Effector memory CD4-positive, alpha-beta T cell (primary cell): Measurements from ENCODE around the gene INHBC.
"Not testable (repeated sequence)": the region's sequence is repeated elsewhere in the genome, so short reads cannot be mapped to it uniquely, and the experiment has no call there.

Source experiments
- DNase-seq, 3 donors: peaks; one replicate each; pipeline ENCODE4 v3.0.0-alpha.2; 2020
- H3K27ac ChIP-seq: 2 replicates; pipeline ENCODE4 v1.7.0; 2013; ENCODE audit warnings: mild to moderate bottlenecking, low read length, moderate library complexity; ENCODE audit not compliant: insufficient read depth, poor library complexity, severe bottlenecking
- H3K27me3 ChIP-seq: replicated peaks from 2 replicates; pipeline ENCODE4 v1.7.0; 2013; ENCODE audit warnings: mild to moderate bottlenecking, low read length; ENCODE audit not compliant: insufficient read depth, control insufficient read depth, poor library complexity, severe bottlenecking
- H3K36me3 ChIP-seq: 2 replicates; pipeline ENCODE4 v1.7.0; 2013; ENCODE audit warnings: mild to moderate bottlenecking, low read length, moderate library complexity; ENCODE audit not compliant: control insufficient read depth, insufficient read depth
- H3K4me1 ChIP-seq: 2 replicates; pipeline ENCODE4 v1.7.0; 2013; ENCODE audit warnings: low read length, mild to moderate bottlenecking; ENCODE audit not compliant: control insufficient read depth, insufficient read depth, poor library complexity, severe bottlenecking
- H3K4me3 ChIP-seq: 2 replicates; pipeline ENCODE4 v1.7.0; 2013; ENCODE audit warnings: low read length, low read depth, mild to moderate bottlenecking; ENCODE audit not compliant: insufficient read depth, poor library complexity, severe bottlenecking
- H3K9me3 ChIP-seq: 2 replicates; pipeline ENCODE4 v1.7.0; 2013; ENCODE audit warnings: mild to moderate bottlenecking, low read length, moderate library complexity; ENCODE audit not compliant: control insufficient read depth
- total RNA-seq, 3 donors: gene quantifications; one replicate each; lab custom pipeline; 2026; lab: John Stamatoyannopoulos, UW

The INHBC gene
- 0 to 0.17 (median 0) reads per million in 3 donors for total RNA-seq

- Histone ChIP-seq H3K27me3 (no peaks in the 10 kb centered on the region), H3K9me3 (no peaks in the 10 kb centered on the region), H3K4me3 (no peak within 1 kb of the TSS), H3K36me3 (no peaks in the 10 kb centered on the region), H3K4me1 (peaks cover 8% of the 10 kb centered on the region), H3K27ac (no peak within 1 kb of the TSS)
- no peak for DNase-seq
Observed at GRCh38 chr12:57434517-57435223, at the start of gene INHBC. INHBC (plus strand) TSS chr12:57434784; CDS start chr12:57434887, 103 bp downstream.

- H3K36me3 ChIP-seq = peaks cover 5% of the 10 kb centered on the region
- H3K9me3 ChIP-seq = no peaks in the 10 kb centered on the region
- DNase-seq = no peak
- H3K4me3 ChIP-seq = no peak overlapping the region
- H3K4me1 ChIP-seq = no peaks in the 10 kb centered on the region
- H3K27ac ChIP-seq = no peak overlapping the region
- no peaks in the 10 kb centered on the region for H3K27me3 ChIP-seq
Observed at GRCh38 chr12:57385586-57385985, 49.0 kb upstream of the INHBC start.

GRCh38 chr12:57386187-57386720 lies 48.3 kb upstream of the INHBC start:
- peaks cover 5% of the 10 kb centered on the region for H3K36me3 ChIP-seq
- no peak overlapping the region for H3K27ac ChIP-seq
- H3K27me3 ChIP-seq = no peaks in the 10 kb centered on the region
- no peak overlapping the region for H3K4me3 ChIP-seq
- no peak for DNase-seq
- H3K9me3 ChIP-seq = no peaks in the 10 kb centered on the region
- H3K4me1 ChIP-seq = no peaks in the 10 kb centered on the region

GRCh38 chr12:57388425-57388824 lies 46.2 kb upstream of the INHBC start:
- Histone ChIP-seq H3K4me1 (no peaks in the 10 kb centered on the region), H3K4me3 (no peak overlapping the region), H3K27ac (no peak overlapping the region), H3K27me3 (no peaks in the 10 kb centered on the region), H3K9me3 (no peaks in the 10 kb centered on the region), H3K36me3 (peaks cover 5% of the 10 kb centered on the region)
- DNase-seq = no peak

- no peak overlapping the region for H3K4me3 ChIP-seq
- no peaks in the 10 kb centered on the region for H3K9me3 ChIP-seq
- no peaks in the 10 kb centered on the region for H3K4me1 ChIP-seq
- H3K27ac ChIP-seq = no peak overlapping the region
- DNase-seq = no peak
- no peaks in the 10 kb centered on the region for H3K27me3 ChIP-seq
- H3K36me3 ChIP-seq = peaks cover 5% of the 10 kb centered on the region
Observed at GRCh38 chr12:57389033-57389432, 45.6 kb upstream of the INHBC start.

- peaks cover 6% of the 10 kb centered on the region for H3K36me3 ChIP-seq
Observed at GRCh38 chr12:57390174-57390573, 44.4 kb upstream of the INHBC start.

GRCh38 chr12:57395121-57395520 lies 39.5 kb upstream of the INHBC start:
- Histone ChIP-seq H3K9me3 (no peaks in the 10 kb centered on the region), H3K27me3 (no peaks in the 10 kb centered on the region), H3K27ac (no peak overlapping the region), H3K4me1 (no peaks in the 10 kb centered on the region), H3K4me3 (no peak overlapping the region), H3K36me3 (peaks cover 9% of the 10 kb centered on the region)
- no peak for DNase-seq

More at GRCh38 chr12:57390174-57390573, 44.4 kb upstream of the INHBC start:
- Histone ChIP-seq H3K9me3 (no peaks in the 10 kb centered on the region), H3K27me3 (no peaks in the 10 kb centered on the region), H3K27ac (no peak overlapping the region), H3K4me3 (no peak overlapping the region), H3K4me1 (no peaks in the 10 kb centered on the region)
- DNase-seq = no peak

GRCh38 chr12:57397441-57397840 lies 37.1 kb upstream of the INHBC start:
- no peaks in the 10 kb centered on the region for H3K9me3 ChIP-seq
- H3K4me1 ChIP-seq = no peaks in the 10 kb centered on the region
- no peaks in the 10 kb centered on the region for H3K27me3 ChIP-seq
- H3K27ac ChIP-seq = no peak overlapping the region
- no peak overlapping the region for H3K4me3 ChIP-seq
- peaks cover 5% of the 10 kb centered on the region for H3K36me3 ChIP-seq
- DNase-seq = no peak

- H3K9me3 ChIP-seq, H3K4me1 ChIP-seq, H3K27me3 ChIP-seq, DNase-seq, H3K27ac ChIP-seq, H3K36me3 ChIP-seq, H3K4me3 ChIP-seq: not testable (repeated sequence)
Observed at GRCh38 chr12:57399718-57400463, 34.7 kb upstream of the INHBC start.

- H3K36me3 ChIP-seq = no peaks in the 10 kb centered on the region
- H3K4me3 ChIP-seq = no peak overlapping the region
- H3K4me1 ChIP-seq = no peaks in the 10 kb centered on the region
- H3K27me3 ChIP-seq = no peaks in the 10 kb centered on the region
- no peak overlapping the region for H3K27ac ChIP-seq
- no peak for DNase-seq
- no peaks in the 10 kb centered on the region for H3K9me3 ChIP-seq
Observed at GRCh38 chr12:57401165-57401564, 33.4 kb upstream of the INHBC start.
